Activated CD4-positive, alpha-beta T cell treated with anti-CD3 and anti-CD28 coated beads, Interleukin-2, amount 50 U/mL, for 16 hours (primary cell): ENCODE results near the gene OR6C75.
"Not testable (repeated sequence)": the region's sequence is repeated elsewhere in the genome, so short reads cannot be mapped to it uniquely, and the experiment has no call there.

Source experiments
- DNase-seq: peaks from one replicate; pipeline ENCODE4 v3.0.0-alpha.2; 2020

OR6C75 gene

GRCh38 chr12:55362675-55363074 is at the start of gene OR6C75:
TSS of gene OR6C75 (plus strand) at chr12:55362975. CDS start at chr12:55365111, 2,136 bp downstream.
- DNase-seq, result no peak

DNA sequence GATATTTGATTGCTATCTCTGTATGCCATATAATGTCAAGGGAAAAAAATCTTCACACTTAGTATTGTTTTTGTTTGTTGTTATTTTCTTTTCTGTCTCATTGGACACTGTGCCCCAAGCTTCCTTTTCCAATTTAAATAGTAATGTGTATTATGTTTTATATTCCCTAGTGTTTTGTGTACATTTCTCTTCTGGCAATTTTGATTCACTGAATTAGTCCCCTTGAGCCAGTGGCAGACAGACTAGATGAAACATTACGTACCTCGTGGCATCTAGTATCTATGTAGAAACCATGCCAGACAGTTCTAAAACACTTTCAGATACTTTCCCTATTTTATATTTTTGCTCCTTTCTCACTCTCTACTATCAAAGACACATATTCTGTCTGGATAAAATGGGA is 48.7 kb upstream of the OR6C75 start, which contains the start of gene OR6C1:
Gene OR6C1, plus strand, starts transcription at position 301 of the 400 bp plus-strand sequence. CDS start 6,257 bp downstream, outside the sequence.
- no peak for DNase-seq

DNA sequence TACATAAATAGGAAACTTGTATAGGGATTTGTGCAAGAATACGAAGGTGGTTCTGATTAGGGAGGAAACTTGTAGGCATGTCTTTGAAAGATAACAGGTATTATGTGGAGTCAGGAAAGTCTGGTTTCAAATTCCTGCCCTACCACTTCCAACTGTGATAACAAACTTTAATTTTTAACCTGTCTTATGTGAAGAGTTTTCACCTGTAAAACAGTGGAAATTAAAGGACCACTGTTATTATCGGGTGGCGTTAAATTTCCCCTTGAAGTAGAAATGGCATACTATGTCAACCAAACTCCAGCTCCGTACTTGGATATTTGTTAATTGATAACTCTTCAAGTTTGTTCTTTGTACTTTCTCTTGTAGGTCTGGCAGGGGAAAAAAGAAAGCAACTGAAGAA is 42.6 kb upstream of the OR6C75 start:
- no peak for DNase-seq

DNA sequence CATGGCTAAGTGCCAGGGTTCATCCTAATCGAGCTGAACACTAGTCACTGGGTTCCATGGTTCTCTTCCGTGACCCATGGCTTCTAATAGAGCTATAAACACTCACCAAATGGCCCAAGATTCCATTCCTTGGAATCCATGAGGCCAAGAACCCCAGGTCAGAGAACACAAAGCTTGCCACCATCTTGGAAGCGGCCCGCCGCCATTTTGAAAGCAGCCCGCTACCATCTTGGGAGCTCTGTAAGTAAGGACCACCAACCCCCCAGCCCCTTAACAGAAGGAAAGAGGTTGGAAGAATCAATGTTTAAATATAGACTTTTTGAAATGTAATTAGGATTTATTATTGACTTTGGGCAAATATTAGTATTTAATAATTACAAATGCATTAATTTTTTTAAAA is 37.0 kb upstream of the OR6C75 start:
- not testable (repeated sequence) for DNase-seq

- no peak for DNase-seq
Observed at GRCh38 chr12:55330446-55330845, 32.3 kb upstream of the OR6C75 start, which contains the start of gene OR6C3. TSS of gene OR6C3 (plus strand) at chr12:55330746. CDS start at chr12:55331701, 955 bp downstream.

DNA sequence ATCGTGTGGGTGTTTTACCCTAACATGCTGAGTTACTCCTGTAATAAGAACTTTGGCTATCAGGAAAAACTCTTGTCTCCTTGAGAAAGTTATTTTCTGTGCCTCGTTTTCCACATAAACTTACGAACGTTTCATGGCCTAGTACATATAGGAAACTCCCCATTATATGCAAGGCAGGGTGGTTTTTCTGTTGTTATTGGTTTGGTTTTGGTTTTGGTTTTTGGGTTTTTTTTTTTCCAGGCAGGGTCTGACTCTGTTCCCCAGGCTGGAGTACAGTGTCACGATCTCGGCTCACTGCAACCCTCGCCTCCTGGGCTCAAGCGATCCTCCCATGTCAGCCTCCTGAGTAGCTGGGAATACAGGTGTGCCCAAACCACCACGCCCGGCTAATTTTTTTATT is 26.8 kb upstream of the OR6C75 start:
- no peak for DNase-seq

GRCh38 chr12:55355338-55355737 is 7.4 kb upstream of the OR6C75 start:
- not testable (repeated sequence) for DNase-seq

- no peak for DNase-seq
Observed at GRCh38 chr12:55365086-55365485, 2.3 kb downstream of the OR6C75 start.

GRCh38 chr12:55372521-55372920 is 9.7 kb downstream of the OR6C75 start:
- no peak for DNase-seq

- DNase-seq, result no peak
Observed at GRCh38 chr12:55385891-55386290, 23.1 kb downstream of the OR6C75 start.

DNA sequence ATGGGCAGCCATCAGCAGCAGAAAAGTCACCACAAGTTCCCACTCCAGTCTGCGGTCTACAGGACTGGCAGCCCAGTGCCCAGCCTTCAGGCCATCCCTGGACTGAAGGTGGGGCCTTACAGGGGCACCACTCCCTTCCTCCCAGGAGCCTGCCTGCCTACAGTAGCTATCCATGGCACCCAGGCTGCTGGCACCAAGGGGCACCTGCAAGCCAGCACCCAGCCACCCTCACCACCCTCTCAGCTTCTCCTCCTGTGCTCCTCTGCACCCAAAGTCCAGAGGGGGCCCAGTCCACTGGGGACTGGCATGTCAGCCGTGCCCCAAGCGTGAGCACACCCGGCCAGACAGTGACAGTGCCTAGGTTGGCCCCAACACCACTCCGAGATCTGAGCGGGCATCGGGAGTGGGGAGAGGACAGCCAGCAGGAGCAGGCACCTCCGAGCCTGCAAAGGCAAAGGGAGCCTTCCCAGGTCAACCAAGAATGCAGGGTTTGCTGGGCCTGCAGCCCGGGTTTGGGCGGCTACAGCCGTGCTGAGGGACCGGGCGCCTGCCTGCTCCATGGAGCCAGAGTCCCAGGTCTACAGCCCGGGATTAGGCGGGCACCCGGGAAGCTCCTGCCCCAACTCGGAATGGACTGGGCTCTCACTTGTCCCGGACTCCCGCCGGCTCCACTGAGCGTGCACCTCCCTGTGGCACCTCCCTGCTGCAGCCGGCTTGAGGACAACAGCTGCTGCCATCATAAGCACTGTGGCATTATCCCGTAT is 29.4 kb downstream of the OR6C75 start:
- DNase-seq, result no peak

DNA sequence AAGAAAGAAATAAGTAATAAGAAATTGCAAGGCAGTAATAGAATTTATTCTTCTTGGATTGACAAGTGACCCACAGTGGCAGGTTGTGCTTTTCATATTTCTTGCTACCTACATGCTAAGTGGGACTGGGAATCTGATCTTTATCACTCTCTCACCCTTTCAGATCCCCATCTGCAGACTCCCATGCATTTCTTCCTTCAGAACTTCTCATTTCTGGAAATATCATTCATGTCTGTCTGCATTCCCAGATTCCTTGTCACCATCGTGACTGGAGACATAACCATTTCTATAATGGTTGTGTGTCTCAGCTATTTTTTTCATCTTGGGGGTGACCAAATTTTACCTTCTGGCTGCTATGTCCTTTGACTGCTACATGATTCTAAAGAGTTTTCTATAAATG is 33.6 kb downstream of the OR6C75 start:
- no peak for DNase-seq

DNA sequence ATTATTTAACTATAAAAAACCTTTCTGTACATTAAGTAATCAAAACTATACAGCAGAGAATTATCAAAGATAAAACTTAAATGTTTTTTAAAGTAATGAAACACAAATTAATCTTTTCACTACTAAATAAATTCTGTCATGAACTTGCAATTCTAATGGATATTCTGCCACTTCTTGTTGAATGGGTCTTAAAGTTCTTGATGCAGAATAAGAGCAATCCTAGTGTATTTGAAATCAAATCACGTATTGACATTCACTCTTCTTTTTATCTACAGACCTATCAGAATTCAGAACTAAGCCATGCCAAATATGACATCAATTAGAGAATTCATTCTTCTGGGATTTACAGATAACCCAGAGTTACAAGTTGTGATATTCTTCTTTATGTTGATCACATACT is 37.5 kb downstream of the OR6C75 start, which contains the start of gene OR6C65:
Gene OR6C65, plus strand, starts transcription at position 301 of the 400 bp plus-strand sequence. Its CDS starts 0 bp downstream, at position 301.
- DNase-seq, result no peak

DNA sequence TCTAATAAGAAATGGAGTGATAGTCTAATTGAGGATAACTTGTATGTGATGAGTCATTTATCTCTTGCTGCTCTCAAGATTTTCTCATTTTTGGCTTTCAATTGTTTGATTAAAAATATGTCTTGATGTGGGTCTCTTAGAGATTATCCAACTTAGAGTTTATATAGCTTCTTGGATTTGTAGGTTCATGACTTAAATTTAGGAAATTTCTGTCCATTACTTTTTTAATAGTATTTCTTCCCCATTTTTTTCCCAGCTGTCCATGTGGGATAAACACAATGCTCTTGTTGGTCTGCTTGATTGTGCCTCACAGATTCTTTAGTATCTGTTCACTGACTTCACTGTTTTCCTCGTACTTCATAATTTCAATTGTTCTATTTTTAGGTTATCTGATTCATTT is 45.1 kb downstream of the OR6C75 start:
- DNase-seq, result no peak

DNA sequence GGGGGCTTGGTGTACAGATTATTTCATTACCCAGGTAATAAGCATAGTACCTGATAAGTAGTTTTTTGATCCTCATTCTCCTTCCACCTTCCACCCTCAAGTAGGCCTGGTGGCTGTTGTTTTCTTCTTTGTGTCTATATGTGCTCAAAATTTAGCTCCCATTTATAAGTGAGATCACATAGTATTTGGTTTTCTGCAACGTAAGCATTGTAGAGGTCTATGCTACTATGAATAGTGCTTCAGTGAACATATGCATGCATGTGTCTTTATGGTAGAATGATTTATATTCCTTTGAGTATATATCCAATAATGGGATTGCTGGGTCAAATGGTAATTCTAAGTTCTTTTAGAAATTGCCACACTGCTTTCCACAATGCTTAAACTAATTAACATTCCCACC is 46.4 kb downstream of the OR6C75 start:
- not testable (repeated sequence) for DNase-seq

DNA sequence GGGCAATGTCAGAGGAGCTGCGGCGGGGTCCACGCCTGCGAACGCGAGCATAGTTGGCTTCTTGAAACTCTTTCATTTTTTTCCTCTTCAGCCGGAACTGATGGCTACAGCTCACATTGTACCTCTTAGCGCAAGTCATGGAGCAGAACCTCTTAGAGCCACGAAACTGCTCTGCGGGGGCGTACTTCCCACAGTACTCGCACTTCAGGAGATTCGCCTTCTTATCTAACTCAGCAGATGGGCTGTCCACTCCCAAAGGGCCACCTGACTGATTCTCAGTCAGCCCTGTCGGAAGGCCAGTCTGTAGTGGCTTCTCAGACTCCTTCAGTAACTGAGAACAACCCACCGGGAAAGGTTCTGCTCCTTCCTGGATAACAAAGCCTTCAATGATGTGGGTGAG is 49.4 kb downstream of the OR6C75 start:
- not testable (repeated sequence) for DNase-seq

DNA sequence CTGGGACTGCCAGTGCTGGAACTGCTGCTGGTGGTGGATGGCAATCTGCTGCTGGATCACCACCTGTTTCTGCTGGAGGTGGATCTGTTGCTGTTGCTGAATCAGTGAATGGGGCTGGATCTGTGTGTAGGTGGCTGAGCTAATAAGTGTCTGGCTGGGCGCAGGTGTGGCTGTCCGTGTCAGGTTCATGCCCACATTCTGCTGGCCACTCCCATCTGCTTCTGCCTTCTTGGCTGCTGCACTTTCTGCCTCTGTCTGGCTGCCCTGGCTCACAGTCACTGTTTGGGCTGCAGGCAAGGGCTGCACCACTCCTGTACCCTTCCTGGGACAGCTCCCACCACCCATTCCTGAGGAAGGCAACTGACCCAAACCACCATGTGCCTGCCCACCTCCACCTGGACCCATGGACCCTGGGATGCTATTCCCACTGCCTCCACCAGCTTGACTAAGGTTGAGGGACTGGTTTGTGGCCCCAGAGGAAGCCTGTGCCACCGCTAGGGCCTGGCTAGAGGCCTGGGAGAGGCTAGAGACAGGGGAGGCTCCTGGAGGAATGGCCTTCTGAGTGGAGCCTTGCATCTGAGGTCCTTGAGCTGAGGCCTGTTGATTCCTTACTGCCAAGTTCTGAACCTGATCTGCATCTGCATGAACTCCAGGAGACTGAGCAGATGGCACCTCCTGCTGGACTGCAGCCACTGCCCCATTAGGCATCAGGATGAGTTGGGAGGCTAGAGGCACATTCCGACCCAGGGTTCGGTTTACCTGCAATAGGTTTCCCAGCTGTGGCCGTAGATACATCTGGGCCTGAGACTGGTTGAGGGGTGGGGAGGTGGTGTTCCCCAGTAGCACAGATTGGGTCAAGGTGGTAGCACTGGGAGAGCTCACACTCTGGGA is 51.0 kb downstream of the OR6C75 start:
- not testable (repeated sequence) for DNase-seq

DNA sequence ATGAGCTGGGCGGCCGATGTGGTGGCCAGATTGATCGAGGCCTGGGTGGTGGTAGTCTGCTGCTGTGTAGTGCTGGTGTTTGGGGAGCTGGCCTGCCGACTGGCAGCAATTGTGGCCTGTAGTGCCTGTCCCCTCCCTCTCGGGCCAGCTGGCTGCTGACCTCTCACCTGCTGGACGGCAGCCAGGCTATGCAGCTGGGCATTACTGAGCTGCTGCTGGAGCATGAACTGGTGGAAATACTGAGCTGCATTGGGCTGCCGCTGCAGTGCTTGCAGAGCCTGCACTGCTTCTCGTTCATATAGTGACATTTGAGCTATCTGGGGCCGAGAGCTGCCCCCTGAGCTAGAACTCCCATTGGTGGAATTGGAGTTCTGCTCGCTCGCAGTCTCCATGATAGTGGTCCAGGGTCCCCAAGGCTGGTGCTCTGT is 51.6 kb downstream of the OR6C75 start:
- not testable (repeated sequence) for DNase-seq

- not testable (repeated sequence) for DNase-seq
Observed at GRCh38 chr12:55414889-55415288, 52.1 kb downstream of the OR6C75 start.

GRCh38 chr12:55416961-55417360 is 54.2 kb downstream of the OR6C75 start:
- DNase-seq, result no peak
